ENCODE data around the gene NME9.

The NME9 gene

GRCh38 chr3:138354376-138354775 lies 24.7 kb upstream of the NME9 start:
- no peak for TF ChIP-seq CTCF (IDR thresholded peaks at IDR 0.05; ENCODE audit: insufficient read depth, low read length, poor library complexity, severe bottlenecking)
- Histone ChIP-seq H3K36me3 (ENCODE audit: control insufficient read depth, insufficient read depth, low read length) (no peaks in the 10 kb centered on the region), H3K27me3 (replicated peaks; ENCODE audit: control insufficient read depth, insufficient read depth, low read length) (peaks cover under 1% of the 10 kb centered on the region), H3K4me3 (replicated peaks; ENCODE audit: low read depth, low read length) (no peak overlapping the region)
- DNase-seq (ENCODE audit: extremely low read depth, insufficient read length), result no peak

- H3K36me3 ChIP-seq (ENCODE audit: control insufficient read depth, insufficient read depth, low read length), result no peaks in the 10 kb centered on the region
- peaks cover 3% of the 10 kb centered on the region for H3K27me3 ChIP-seq (replicated peaks; ENCODE audit: control insufficient read depth, insufficient read depth, low read length)
- no peak overlapping the region for H3K4me3 ChIP-seq (replicated peaks; ENCODE audit: low read depth, low read length)
- DNase-seq (ENCODE audit: extremely low read depth, insufficient read length), result no peak
- TF ChIP-seq CTCF (IDR thresholded peaks at IDR 0.05; ENCODE audit: insufficient read depth, low read length, poor library complexity, severe bottlenecking), result no peak
Observed at GRCh38 chr3:138351916-138352550, 22.4 kb upstream of the NME9 start.

- no peak for TF ChIP-seq CTCF (IDR thresholded peaks at IDR 0.05; ENCODE audit: insufficient read depth, low read length, poor library complexity, severe bottlenecking)
- Histone ChIP-seq H3K36me3 (ENCODE audit: control insufficient read depth, insufficient read depth, low read length) (no peaks in the 10 kb centered on the region), H3K4me3 (replicated peaks; ENCODE audit: low read depth, low read length) (no peak overlapping the region), H3K27me3 (replicated peaks; ENCODE audit: control insufficient read depth, insufficient read depth, low read length) (peaks cover 3% of the 10 kb centered on the region)
- DNase-seq (ENCODE audit: extremely low read depth, insufficient read length), result no peak
Observed at GRCh38 chr3:138351151-138351550, 21.5 kb upstream of the NME9 start.

- no peak for DNase-seq (ENCODE audit: extremely low read depth, insufficient read length)
- Histone ChIP-seq H3K27me3 (replicated peaks; ENCODE audit: control insufficient read depth, insufficient read depth, low read length) (peaks cover 3% of the 10 kb centered on the region), H3K36me3 (ENCODE audit: control insufficient read depth, insufficient read depth, low read length) (no peaks in the 10 kb centered on the region), H3K4me3 (replicated peaks; ENCODE audit: low read depth, low read length) (no peak overlapping the region)
- TF ChIP-seq CTCF (IDR thresholded peaks at IDR 0.05; ENCODE audit: insufficient read depth, low read length, poor library complexity, severe bottlenecking), result no peak
Observed at GRCh38 chr3:138349926-138350665, 20.4 kb upstream of the NME9 start.

GRCh38 chr3:138348754-138349739 lies 19.4 kb upstream of the NME9 start:
- TF ChIP-seq CTCF (IDR thresholded peaks at IDR 0.05; ENCODE audit: insufficient read depth, low read length, poor library complexity, severe bottlenecking), result no peak
- DNase-seq (ENCODE audit: extremely low read depth, insufficient read length), result no peak
- Histone ChIP-seq H3K4me3 (replicated peaks; ENCODE audit: low read depth, low read length) (no peak overlapping the region), H3K27me3 (replicated peaks; ENCODE audit: control insufficient read depth, insufficient read depth, low read length) (peaks cover 3% of the 10 kb centered on the region), H3K36me3 (ENCODE audit: control insufficient read depth, insufficient read depth, low read length) (no peaks in the 10 kb centered on the region)
